GM18498 (cell line): ENCODE measurements around the gene ITPRIPL2.
A peak's percentile ranks its signal among the peaks of the same experiment; 100 is the strongest.

ENCODE experiments used
- ATAC-seq: cut with Tn5 transposase; IDR thresholded peaks from one replicate; pipeline ENCODE4 v1.9.1; 2021; ENCODE audit warnings: mild to moderate bottlenecking, moderate library complexity; ENCODE audit not compliant: unreplicated experiment

The ITPRIPL2 gene

DNA sequence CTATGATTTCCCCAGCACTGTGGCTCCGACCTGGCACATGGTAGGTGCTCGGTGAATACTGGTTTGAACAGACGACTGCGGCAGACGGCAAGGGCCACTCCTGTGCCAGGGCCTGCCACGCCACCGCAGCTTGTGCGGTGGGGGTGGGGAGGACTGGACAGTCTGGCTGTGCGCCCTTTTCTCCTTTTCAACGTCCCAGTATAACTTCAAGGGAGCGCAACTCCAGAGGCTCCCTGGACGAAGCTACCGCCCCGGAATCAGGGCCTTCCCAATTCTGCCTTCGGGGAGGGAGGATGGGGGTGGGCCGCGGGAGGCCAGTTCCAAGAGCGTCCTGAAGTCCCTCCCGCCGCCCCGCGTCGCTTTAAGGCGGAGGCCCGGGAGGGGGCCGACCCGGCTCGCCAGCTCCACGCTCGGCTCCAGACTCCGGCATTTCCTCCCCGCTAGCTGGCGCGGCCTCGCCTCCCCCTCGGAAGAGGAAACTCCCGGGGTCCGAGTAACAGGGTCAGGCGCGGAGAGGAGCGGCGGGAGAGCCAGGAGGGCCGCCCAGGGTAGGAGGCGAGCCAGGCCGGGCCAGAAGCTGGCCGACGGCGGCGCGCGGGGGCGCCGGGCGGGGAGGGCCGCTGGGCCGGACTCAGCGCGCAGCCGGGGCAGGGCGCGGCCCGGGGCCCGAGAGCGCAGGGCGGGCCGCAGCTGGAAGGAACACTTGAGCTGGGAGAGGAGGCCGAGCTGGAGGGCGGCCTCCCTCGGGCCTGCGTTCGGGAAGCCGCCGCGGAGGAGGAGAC is at the start of gene ITPRIPL2:
TSS of gene ITPRIPL2 (plus strand) at position 388 of the 782 bp plus-strand sequence. CDS start 498 bp downstream, outside the sequence.
- peak; percentile 42 for ATAC-seq

DNA sequence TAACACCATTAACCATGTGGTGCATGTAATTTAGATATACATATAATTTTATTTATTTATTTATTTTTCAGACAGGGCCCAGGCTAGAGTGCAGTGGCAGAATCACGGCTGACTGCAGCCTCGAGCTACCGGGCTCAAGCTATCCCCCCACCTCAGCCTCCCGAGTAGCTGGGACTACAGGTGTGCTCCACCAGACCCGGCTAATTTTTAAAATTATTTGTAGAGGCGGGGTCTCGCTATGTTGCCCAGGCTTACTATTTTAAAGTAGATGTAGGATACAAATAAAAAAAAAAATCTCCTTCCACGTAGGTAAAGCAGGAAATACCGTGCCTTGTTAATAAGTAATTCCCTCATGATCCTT is 46.8 kb upstream of the ITPRIPL2 start:
- ATAC-seq: no peak

DNA sequence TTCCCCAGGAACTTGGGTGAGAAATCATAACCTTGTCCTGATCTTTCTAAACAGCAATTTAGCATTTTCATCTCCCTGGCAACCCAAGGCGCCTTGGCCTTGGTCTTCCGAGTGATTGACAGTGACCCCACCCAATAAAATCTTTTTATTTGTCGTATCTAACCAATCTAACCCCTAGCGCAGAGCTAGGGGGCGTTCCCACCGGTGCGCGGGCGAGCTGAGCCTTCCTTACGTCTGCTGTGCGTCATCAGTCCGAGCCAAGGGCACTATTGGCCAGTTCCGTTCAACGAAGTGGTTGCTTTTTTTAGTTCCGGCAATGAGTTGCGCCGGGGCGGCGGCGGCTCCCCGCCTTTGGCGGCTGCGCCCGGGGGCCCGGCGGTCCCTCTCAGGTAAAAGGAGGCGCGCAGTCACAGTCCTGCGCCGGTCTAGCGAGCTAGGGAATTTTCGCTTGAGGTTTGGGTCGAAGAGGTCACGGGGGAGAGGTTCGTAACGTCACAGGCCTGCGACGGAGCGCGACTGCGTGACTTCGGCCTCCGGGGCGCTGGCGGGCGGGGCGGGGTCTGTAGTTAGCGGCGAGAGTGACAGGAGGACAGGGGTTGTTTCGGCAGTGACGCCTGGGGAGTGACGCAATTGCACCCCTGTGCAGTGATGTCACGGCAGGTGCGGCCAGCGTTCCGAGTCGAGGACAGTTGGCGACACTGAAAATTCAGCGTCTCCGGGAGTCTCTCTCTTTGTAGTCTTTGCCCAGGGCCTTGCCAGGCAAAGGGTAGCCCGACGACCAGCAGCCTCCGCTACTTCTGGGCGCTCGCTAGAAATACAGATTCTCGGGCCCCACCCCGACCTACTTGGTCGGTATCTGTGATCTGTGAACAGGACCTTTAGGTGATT is 46.2 kb upstream of the ITPRIPL2 start, which contains the start of gene COQ7:
TSS of gene COQ7 (plus strand) at position 266 of the 888 bp plus-strand sequence. CDS start at position 317, 51 bp downstream.
- ATAC-seq: peak; percentile 91

DNA sequence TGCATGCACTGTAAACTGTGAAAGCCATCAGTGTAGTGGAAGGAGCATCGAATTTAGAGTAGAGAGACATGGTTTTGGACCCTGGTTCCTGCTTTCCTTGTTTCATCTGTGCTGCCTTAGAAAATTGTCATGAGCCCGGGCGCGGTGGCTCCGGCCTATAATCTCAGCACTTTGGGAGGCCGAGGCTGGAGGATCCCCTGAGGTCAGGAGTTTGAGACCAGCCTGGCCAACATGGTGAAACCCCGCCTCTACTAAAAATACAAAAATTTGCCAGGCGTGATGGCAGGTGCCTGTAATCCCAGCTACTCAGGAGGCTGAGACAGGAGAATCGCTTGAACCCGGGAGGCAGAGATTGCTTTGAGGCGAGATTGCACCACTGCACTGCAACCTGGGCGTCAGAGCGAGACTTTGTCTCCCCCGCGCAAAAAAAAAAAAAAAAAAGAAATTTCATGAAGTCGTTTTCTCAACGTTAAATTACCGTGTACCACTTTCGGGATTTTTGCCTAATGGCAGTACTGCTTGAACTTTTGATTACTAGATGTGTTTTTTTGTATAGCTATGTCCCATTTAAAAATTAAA is 45.4 kb upstream of the ITPRIPL2 start:
- ATAC-seq: no peak

DNA sequence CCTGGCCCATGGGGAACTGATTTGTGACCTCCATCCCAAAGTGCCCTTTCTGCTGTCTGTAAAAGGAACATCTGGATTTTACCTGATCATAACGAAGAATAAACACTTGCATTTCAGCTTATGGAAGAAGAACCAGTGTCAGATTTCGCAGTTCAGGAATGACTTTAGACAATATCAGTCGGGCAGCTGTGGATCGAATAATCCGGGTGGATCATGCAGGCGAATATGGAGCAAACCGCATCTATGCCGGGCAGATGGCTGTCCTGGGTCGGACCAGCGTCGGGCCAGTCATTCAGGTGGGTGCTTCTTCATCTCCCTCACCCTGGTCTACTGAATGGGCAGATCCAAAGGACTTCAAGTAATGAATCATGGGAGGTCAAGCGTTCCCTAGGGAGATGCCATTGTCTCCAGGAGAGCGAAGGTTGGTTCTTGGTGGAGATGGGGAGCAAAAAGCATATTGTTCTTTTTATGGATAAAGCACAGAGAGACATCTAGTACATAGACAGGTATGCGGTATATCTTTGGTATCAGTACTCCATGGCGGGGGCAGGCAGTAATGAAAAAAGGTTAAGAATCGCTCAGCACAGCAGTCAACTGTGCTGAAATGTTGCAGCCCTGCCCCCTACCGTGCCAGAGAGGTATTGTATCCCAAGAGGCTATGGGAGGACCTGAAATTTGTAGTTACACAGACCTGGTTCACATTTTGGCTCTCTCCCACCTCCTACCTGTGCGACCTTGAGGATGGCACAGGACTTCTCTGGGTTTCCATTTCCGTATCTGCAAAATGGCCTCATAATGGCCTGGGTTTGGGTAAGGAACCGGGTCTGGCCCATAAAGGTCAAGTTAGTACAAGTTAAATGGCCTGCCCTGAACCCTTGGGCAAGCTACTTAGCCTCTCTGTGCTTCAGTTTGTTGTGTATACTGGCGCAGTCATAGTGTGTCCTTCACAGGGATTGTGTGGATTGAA is 41.7 kb upstream of the ITPRIPL2 start:
- ATAC-seq: no peak

DNA sequence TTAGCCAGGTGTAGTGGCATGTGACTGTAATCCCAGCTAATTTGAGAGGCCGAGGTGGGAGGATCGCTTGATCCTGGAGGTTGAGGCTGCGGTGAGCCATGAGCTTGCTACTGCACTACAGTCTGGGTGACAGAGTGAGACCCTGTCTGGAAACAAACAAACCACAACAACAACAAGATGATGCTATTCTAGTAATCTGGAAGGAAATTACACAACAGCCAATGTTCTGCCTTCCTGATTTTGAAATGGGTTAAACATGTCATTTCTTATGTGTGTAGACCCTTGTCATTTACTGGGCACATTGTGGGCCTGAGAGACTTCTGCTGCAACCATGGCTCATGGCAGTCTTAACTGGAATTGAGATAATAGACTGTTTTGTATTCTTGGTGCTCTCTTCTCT is 40.4 kb upstream of the ITPRIPL2 start:
- ATAC-seq: no peak

DNA sequence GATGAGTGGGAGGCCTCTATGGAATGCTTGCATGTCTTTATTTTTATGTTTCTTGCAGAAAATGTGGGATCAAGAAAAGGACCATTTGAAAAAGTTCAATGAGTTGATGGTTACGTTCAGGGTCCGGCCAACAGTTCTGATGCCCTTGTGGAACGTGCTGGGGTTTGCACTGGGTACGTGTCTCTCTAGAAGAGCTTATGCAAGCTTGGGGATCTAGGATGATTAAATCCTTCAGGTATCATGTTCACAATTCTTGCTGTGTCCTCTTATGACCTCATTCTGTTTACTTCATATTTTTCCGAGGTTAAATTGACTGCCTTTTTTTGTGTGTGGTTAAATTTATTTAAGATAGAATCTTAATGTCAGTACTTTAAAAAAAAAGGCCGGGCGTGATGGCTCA is 39.9 kb upstream of the ITPRIPL2 start:
- no peak for ATAC-seq

DNA sequence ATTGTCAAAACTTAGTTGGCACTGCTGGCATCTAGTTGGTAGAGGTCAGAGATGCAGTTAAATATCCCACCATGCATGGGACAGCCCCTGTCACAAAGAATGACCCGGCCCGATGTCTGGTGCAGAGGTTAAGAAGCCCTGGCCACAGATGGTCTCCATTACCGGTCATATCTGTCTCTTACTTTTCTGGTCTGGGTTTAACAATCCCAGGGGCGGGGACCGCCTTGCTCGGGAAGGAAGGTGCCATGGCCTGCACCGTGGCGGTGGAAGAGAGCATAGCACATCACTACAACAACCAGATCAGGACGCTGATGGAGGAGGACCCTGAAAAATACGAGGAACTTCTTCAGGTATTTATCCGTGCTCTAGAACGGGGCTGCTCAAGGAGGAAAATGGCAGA is 38.3 kb upstream of the ITPRIPL2 start:
- ATAC-seq: no peak

DNA sequence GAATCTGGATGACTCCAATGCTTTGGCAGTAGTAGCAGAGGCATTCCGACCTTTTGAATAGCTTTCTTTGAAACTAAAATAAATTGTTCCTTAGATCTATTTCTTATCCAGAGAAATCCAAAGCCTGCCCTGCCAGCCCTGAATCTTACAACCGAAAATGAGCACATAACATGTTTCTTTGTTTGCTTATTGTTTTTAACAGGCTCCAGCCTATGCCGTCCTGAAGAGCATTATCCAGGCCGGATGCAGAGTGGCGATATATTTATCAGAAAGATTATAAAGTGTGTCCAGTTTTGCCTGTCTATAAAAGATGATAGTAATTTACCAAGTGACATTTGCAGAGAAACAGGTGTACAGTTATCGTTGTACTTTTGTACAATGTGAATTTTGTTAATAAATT is 35.9 kb upstream of the ITPRIPL2 start:
- ATAC-seq: no peak

DNA sequence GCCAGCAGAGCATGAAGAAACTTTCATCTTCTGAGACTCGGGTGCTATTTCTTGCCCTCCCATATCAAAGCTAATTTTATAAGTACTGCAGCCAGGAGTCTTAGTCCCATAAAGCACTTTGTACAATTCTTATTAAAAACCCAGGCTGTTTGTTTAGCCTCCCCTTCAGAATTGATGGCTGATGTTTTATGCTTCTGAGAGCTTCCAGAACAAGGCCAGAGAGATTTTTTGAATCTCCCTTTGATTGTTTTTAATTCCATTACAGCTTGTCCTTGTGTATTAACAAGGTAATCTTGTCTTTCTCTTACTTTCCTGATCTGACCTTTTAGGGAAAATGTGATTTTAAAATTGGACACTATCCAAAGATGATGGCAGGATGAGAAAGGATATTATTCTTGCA is 30.1 kb upstream of the ITPRIPL2 start:
- ATAC-seq: no peak

DNA sequence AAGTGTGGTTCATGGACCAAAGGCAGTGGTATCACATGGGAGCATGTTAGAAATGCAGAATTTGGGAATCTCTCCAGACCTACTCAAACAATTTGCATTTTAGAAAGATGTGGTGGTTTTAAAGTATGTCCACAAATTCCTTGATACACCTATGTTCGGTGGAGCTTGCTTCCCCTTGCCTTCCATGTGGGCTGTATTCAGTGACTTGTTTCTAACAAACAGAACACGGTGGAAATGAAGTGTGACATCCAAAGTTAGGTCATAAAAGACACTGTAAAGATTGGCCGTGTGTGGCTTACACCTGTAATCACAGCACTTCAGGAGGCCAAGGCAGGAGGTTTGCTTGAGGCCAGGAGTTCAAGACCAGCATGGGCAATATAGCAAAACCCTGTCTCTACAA is 29.6 kb upstream of the ITPRIPL2 start:
- ATAC-seq: no peak

DNA sequence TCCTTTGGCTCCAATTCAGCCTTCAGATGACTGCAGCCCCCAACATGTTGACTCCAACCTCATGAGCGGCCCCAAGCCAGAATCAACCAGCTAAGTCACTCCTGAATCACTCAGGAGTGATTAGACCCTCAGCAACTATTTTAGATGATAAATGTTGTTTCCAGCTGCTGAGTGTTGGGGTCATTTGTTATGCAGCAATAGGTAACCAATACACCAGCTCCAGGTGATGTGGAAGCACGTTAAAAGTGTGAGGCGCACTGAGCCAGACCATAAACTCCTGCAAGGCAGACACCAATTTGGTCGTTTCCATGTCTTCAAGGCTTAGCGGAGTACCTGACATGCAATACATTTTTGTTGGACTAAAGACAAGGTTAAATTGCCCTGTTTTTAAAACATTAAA is 28.9 kb upstream of the ITPRIPL2 start:
- no peak for ATAC-seq

DNA sequence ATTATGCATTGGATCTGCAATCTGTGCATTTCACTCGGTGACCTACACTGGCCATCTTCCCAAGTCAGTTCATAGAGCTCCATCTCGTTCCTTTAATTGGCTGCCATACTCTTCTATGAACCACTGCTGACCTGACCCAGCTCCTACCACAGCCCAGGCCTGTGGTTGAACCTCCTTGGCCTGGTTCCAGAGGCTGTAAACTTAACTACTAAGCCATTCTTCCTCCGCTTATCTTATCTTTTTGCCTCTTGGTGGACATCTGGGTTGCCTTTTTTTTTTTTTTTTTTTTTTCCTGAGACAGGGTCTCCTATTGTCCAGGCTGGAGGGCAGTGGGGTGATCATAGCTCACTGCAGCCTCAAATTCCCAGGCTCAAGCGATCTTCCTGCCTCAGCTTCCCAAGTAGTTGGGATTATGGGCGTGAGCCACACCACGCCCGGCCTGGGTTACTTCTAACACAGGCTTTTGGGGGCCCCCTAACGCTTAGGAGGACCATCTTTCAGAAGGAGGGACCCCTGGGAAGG is 28.0 kb upstream of the ITPRIPL2 start:
- ATAC-seq: no peak

DNA sequence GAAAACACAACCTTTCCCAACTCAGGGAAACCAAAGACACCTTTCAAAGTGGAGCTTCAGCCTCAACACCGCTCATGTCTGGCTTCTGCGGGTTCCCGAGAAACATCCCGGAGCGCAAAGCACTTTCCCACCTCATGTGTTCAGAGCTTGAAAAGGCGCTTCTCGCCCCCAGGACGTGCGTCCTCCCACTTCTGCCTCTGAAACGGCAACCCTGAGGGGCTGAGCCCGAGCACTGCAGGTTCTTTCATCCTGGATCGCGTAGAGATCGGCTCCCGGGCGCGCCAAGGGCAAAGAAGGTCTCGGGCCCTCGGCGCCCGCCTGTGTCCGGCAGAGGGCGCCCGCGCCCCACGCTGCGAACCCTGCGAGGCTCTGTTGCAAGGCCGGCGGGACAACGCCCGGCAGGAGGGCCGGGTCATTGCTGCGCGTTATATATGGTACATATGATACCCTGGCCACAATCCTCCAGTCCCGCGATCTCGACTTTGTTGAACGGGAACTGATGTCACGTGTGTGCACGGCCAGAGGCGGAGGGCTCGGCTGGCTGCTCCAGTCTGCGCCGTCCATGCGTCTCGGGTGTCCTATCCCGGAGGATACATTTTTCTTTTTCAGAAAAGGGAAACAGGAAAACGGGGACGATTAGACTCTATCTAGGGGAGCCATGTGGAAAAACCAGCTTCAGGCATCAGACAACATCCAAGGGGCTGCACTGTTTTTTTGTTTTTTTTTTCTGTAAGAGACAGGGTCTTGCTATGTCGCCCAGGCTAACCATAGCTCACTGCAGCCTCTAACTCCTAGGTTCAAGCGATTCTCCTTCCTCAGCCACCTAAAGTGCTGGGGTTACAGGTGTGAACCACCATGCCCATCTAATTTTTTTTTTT is 27.2 kb upstream of the ITPRIPL2 start:
- peak; percentile 72 for ATAC-seq

DNA sequence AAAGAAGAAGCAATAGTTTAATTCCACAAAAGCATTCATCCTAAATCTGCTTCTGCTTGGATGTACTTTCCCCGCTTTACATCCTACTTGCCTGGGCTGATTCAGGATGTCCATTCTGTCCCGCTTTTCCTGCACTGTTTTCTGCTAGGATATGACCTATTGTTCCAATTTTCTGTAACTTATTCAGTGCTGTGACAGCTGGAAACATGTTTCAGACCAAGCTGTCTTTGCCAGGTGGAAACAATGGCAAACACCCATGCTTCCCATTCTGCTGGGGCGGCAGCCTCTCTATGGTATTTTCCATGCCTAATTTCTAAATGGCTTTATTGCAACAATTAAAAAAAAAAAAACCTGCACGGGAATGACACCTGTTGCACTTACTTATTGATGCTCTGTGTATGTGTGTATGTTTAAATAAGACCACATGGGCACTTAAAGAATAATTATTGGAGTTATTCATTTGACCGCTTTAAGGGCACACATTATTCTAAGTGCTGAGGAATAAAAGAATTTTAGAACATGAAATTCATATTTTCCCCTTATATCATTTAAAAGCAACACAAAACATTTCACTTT is 25.3 kb upstream of the ITPRIPL2 start:
- no peak for ATAC-seq

DNA sequence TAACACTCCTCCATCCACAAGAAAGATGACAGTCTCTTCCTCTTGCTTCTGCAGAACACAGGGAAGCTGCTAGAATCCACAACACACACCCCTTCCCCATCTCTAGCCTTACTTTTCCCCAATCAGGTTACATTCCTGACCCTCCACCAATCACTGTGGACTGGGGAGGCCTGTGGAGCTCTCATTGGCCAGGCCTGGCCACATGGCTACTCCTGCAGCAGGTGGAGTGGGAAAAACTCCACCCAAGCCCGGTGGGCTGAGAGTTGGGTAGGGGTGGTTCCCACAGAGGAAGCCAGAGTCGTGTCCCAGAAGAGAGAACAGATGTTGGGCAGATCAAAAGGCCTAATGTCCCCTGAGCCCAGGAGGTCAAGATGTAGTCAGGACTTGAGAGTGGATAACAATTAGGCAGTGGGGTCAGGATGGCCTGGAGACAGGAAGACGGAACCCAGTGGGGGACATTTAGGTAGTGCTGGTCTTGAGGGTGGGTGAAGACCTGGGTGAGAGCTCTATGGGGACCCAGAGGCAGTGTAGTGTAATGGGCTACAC is 24.3 kb upstream of the ITPRIPL2 start:
- no peak for ATAC-seq

DNA sequence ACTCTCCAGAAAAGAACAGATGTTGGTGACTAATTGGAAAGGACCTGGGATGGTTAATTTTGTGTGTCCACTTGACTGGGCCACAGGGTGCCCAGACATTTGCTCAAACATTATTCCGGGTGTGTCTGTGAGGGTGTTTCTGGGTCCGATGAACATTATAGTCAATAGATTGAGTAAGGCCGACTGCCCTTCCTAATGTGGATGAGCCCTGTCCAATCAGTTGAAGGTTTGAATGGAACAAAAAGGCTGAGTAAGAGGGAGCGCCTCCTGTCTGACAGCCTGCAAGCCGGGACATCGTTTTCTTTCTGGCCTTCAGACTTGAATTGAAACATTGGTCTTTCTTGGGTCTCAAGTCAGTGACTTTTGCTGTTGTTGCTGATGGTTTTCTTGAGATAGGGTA is 22.8 kb upstream of the ITPRIPL2 start:
- ATAC-seq: no peak

DNA sequence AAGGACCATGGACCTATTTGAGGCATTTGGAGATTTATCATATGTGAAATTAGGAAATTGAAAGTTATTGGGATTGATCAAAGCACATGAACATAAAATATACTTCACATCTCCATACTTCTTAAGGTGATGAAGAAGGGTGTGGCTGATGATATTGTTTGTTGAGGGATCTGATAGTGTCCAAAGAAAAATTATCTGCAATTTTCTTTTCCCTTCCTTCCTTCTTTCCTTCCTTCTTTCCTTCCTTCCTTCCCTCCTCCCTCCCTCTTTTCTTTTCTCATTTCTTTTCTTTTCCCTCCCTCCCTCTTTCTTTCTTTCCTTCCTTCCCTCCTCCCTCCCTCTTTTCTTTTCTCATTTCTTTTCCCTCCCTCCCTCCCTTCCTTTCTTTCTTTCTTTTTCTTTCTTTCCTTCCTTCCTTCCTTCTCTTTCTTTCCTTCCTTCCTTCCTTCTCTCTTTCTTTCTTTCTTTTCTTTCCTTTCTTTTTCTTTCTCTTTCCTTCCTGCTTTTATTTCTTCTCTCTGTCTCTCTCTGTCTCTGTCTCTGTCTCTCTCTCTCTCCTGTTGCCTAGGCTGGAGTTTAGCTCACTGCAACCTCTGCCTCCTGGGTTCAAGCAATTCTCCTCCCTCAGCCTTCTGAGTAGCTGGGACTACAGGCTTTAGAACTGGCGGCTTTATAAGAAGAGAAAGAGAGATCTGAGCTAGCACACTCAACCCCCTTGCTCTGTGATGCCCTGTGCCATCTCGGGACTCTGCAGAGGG is 20.9 kb upstream of the ITPRIPL2 start:
- no peak for ATAC-seq
